Esophagus squamous epithelium (tissue), 5 donors: ENCODE results near the gene SH3PXD2A. TPM values are rescaled to one million over a fixed set of nuclear protein-coding genes. Genes with fewer than 3 reads are reported as not detected.

Source experiments
- DNase-seq: peaks from one replicate; lab custom pipeline; 2025; lab: John Stamatoyannopoulos, UW
- H3K27ac ChIP-seq, 4 donors: fragments of 200-600 bp; sonication (generic); one replicate each; pipeline ENCODE4 v1.5.1; 2016 to 2019; ENCODE audit warnings: mild to moderate bottlenecking in 1 of 4
- H3K27me3 ChIP-seq, 4 donors: fragments of 200-600 bp; sonication (generic); 1 replicate in 3 of 4; 2 replicates in 1 of 4; pipeline versions ENCODE4 v1.5.1 to v1.6.0; 2017 to 2021; ENCODE audit warnings: antibody characterized with exemption in 1 of 4
- H3K36me3 ChIP-seq, 3 donors: fragments of 200-600 bp; sonication (generic); one replicate each; pipeline ENCODE4 v1.5.1; 2016 to 2019
- H3K4me1 ChIP-seq, 3 donors: fragments of 200-600 bp; sonication (generic); one replicate each; pipeline ENCODE4 v1.5.1; 2017 to 2019
- H3K4me3 ChIP-seq, 4 donors: fragments of 200-600 bp; sonication (generic); 1 replicate in 3 of 4; 2 replicates in 1 of 4; pipeline ENCODE4 v1.5.1; 2016 to 2019; ENCODE audit warnings: mild to moderate bottlenecking in 2 of 4, moderate library complexity in 1 of 4
- H3K9me3 ChIP-seq, 3 donors: fragments of 200-600 bp; sonication (generic); one replicate each; pipeline ENCODE4 v1.5.1; 2016 to 2019
- CTCF ChIP-seq, 6 experiments: fragments of 450-650 bp in 4 of 6; fragments of 200-600 bp in 2 of 6; sonication (generic) in 2 of 6; IDR thresholded peaks; one replicate each; pipeline ENCODE4 v1.5.1; 2016 to 2019; ENCODE audit warnings: antibody characterized with exemption in 6 of 6, mild to moderate bottlenecking in 4 of 6, moderate library complexity in 4 of 6
- POLR2A ChIP-seq, 4 donors: fragments of 450-650 bp; IDR thresholded peaks; one replicate each; pipeline ENCODE4 v1.6.1; 2017; ENCODE audit warnings: antibody characterized with exemption in 4 of 4, mild to moderate bottlenecking in 4 of 4, moderate library complexity in 3 of 4
- WGBS, 2 donors: methylation state at CpG; one replicate each; pipeline ENCODE4 v1.1.5; 2018; 5-methylcytosine and 5-hydroxymethylcytosine counted together
- intact Hi-C: fragments of 100-400 bp; cut with DNase I; formaldehyde crosslinking; loops from one replicate; pipeline ENCODE4 v1.15.0; 2022
- total RNA-seq, 4 donors: library from RNA; depleted of rRNA; stranded (reverse); fragments of >200 nt; gene quantifications; one replicate each; pipeline ENCODE4 v1.1.0, GENCODE V29; 2016
- donor health status: DM: yes; HTN: yes; CAD: no.

The SH3PXD2A gene
- total RNA-seq, 4 donors from 2014 or later, result 25.1 to 57.8 (median 42.7) TPM

- TF ChIP-seq POLR2A (IDR thresholded peaks at IDR 0.05) (no peak), CTCF (IDR thresholded peaks at IDR 0.05) (peak in 2 of 6 experiments; percentile 29 to 34)
- Histone ChIP-seq H3K4me3 (no peak overlapping the region), H3K4me1 (peaks cover 8 to 43% (median 11%) of the 10 kb centered on the region in 3 donors), H3K27me3 (no peaks in the 10 kb centered on the region), H3K27ac (peak overlapping the region in 1 of 4 donors; percentile 6), H3K36me3 (peaks cover 0 to 78% (median 0%) of the 10 kb centered on the region in 3 donors), H3K9me3 (no peaks in the 10 kb centered on the region)
- intact Hi-C loops, result loop anchor here (5.0 kb wide), 1 partner anchor 146 kb away; the partner anchor contains the start of gene SH3PXD2A
- DNase-seq, result no peak
- WGBS, 2 donors, result 72 to 79% methylated on average over 8 to 14 of the region's 15 CpGs
Observed at GRCh38 chr10:103711351-103711994, 143.9 kb downstream of the SH3PXD2A start.

GRCh38 chr10:103710490-103710889 lies 144.9 kb downstream of the SH3PXD2A start:
- WGBS, 2 donors, result 48 to 54% methylated on average over 3 to 4 of the region's 4 CpGs
- TF ChIP-seq CTCF (IDR thresholded peaks at IDR 0.05), result no peak
- TF ChIP-seq POLR2A (IDR thresholded peaks at IDR 0.05), result no peak
- H3K36me3 ChIP-seq, result peaks cover 0 to 88% (median 0%) of the 10 kb centered on the region in 3 donors
- H3K4me1 ChIP-seq, result peaks cover 0 to 33% (median under 1%) of the 10 kb centered on the region in 3 donors
- DNase-seq, result no peak
- no peaks in the 10 kb centered on the region for H3K27me3 ChIP-seq
- no peak overlapping the region for H3K4me3 ChIP-seq
- intact Hi-C loops, result loop anchor here (5.0 kb wide), 1 partner anchor 147 kb away; the partner anchor contains the start of gene SH3PXD2A
- H3K9me3 ChIP-seq, result no peaks in the 10 kb centered on the region
- H3K27ac ChIP-seq, result no peak overlapping the region

GRCh38 chr10:103709341-103709920 lies 145.9 kb downstream of the SH3PXD2A start:
- Histone ChIP-seq H3K36me3 (peaks cover 0 to 89% (median 0%) of the 10 kb centered on the region in 3 donors), H3K4me1 (peaks cover 0 to 23% (median 0%) of the 10 kb centered on the region in 3 donors), H3K9me3 (no peaks in the 10 kb centered on the region), H3K27ac (no peak overlapping the region), H3K4me3 (no peak overlapping the region), H3K27me3 (no peaks in the 10 kb centered on the region)
- intact Hi-C loops, result no loop called here
- WGBS, 2 donors, result 40 to 64% methylated on average over 6 to 8 of the region's 8 CpGs
- DNase-seq, result no peak
- TF ChIP-seq CTCF (IDR thresholded peaks at IDR 0.05) (no peak), POLR2A (IDR thresholded peaks at IDR 0.05) (no peak)

GRCh38 chr10:103708627-103709288 lies 146.6 kb downstream of the SH3PXD2A start:
- H3K27ac ChIP-seq, result no peak overlapping the region
- intact Hi-C loops, result no loop called here
- no peak overlapping the region for H3K4me3 ChIP-seq
- H3K27me3 ChIP-seq, result no peaks in the 10 kb centered on the region
- no peak for DNase-seq
- H3K9me3 ChIP-seq, result no peaks in the 10 kb centered on the region
- H3K36me3 ChIP-seq, result peaks cover 0 to 89% (median 0%) of the 10 kb centered on the region in 3 donors
- H3K4me1 ChIP-seq, result peaks cover 0 to 16% (median 0%) of the 10 kb centered on the region in 3 donors
- 68% methylated on average over 2 of the region's 6 CpGs; no CpG with 5 or more reads in 1 of the 2 donors for WGBS, 2 donors
- TF ChIP-seq POLR2A (IDR thresholded peaks at IDR 0.05) (no peak), CTCF (IDR thresholded peaks at IDR 0.05) (no peak)
